OCI-LY7 (cell line): Measurements from ENCODE around the gene ZXDC.

Experiments
- EZH2phosphoT487 ChIP-seq: fragments of 200-600 bp; sonication (generic); IDR thresholded peaks from 2 replicates; pipeline ENCODE4 v1.6.1; 2018; ENCODE audit warnings: low read depth, borderline replicate concordance, mild to moderate bottlenecking, mixed run types, antibody characterized with exemption, low read length, moderate library complexity, mixed read lengths
- TF ChIP-seq, protein P1 (sequence below): fragments of 200-600 bp; sonication (generic); conservative IDR thresholded peaks from 2 replicates; pipeline ENCODE4 v1.5.1; 2014; ENCODE audit warnings: mild to moderate bottlenecking, antibody characterized with exemption, low read length, moderate library complexity, mixed read lengths

DNA sequence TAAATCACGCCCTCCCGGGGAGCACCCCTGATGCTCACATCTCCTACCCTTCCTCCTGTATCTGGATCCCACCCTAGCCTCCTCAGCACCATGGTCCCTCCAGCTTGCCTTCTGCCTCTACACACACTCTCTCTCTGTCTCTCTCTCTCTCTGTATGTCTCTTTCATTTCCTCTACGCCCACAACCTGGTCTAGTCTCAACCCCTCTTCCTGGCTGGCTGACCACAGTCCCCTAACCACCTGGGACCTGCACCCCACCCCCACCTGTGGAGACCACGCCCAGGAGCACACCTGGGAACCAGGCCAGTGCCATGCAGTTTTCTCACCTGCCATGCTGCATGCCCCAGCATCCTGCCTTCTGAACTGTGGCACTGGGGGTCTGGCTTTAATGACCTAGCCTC lies 84.9 kb downstream of the ZXDC start:
- TF ChIP-seq, protein P1, sequence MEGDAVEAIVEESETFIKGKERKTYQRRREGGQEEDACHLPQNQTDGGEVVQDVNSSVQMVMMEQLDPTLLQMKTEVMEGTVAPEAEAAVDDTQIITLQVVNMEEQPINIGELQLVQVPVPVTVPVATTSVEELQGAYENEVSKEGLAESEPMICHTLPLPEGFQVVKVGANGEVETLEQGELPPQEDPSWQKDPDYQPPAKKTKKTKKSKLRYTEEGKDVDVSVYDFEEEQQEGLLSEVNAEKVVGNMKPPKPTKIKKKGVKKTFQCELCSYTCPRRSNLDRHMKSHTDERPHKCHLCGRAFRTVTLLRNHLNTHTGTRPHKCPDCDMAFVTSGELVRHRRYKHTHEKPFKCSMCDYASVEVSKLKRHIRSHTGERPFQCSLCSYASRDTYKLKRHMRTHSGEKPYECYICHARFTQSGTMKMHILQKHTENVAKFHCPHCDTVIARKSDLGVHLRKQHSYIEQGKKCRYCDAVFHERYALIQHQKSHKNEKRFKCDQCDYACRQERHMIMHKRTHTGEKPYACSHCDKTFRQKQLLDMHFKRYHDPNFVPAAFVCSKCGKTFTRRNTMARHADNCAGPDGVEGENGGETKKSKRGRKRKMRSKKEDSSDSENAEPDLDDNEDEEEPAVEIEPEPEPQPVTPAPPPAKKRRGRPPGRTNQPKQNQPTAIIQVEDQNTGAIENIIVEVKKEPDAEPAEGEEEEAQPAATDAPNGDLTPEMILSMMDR: no peak
- no peak for TF ChIP-seq EZH2phosphoT487
